WTC11 (cell line): ENCODE results near the gene C19orf67. TPM values are rescaled to one million over a fixed set of nuclear protein-coding genes. Genes with fewer than 3 reads are reported as not detected.
A peak's percentile ranks its signal among the peaks of the same experiment; 100 is the strongest.

ENCODE experiments used
- ATAC-seq: fragments of 200-7000 bp; cut with Tn5 transposase; 2 replicates; pipeline ENCODE4 v1.10.0; 2021; ENCODE audit warnings: mild to moderate bottlenecking, moderate library complexity
- CTCF ChIA-PET: fragments of 300-600 bp; sonication (Branson Sonifier 250); formaldehyde crosslinking; loops from one replicate; lab custom pipeline; 2021; ENCODE audit warnings: antibody characterized with exemption; lab: Charles Lee
- POLR2A ChIA-PET: fragments of 350-600 bp; sonication (Branson Sonifier 250); formaldehyde crosslinking; loops from one replicate; lab custom pipeline; 2021; ENCODE audit warnings: antibody characterized with exemption; lab: Charles Lee
- DNase-seq: peaks from one replicate; pipeline ENCODE4 v3.0.0; 2021; ENCODE audit warnings: low spot score
- H3K27ac Mint-ChIP-seq: 2 replicates; pipeline ENCODE4 v1.8.0; 2021; ENCODE audit warnings: mixed read lengths
- H3K27me3 Mint-ChIP-seq: 2 replicates; pipeline ENCODE4 v1.8.0; 2021; ENCODE audit warnings: low read depth, mild to moderate bottlenecking, moderate library complexity, mixed read lengths
- H3K36me3 Mint-ChIP-seq: 2 replicates; pipeline ENCODE4 v1.8.0; 2021; ENCODE audit warnings: mixed read lengths
- H3K4me1 Mint-ChIP-seq: 2 replicates; pipeline ENCODE4 v1.8.0; 2022; ENCODE audit warnings: mixed read lengths
- H3K4me3 Mint-ChIP-seq: 2 replicates; pipeline ENCODE4 v1.8.0; 2021; ENCODE audit warnings: mild to moderate bottlenecking, moderate library complexity, mixed read lengths
- H3K9me3 Mint-ChIP-seq: 2 replicates; pipeline ENCODE4 v1.8.0; 2021; ENCODE audit warnings: mixed read lengths
- FOXP1 ChIP-seq: sonication (generic); formaldehyde crosslinking; IDR thresholded peaks from 2 replicates; pipeline ENCODE4 v1.8.0; 2022; ENCODE audit warnings: missing genetic modification reagents, mild to moderate bottlenecking, moderate library complexity, borderline replicate concordance
- GTF2I ChIP-seq: fragments of 250-450 bp; sonication (Bioruptor Pico); conservative IDR thresholded peaks from 2 replicates; pipeline ENCODE4 v1.4.0; 2021; ENCODE audit warnings: mild to moderate bottlenecking
- JUN ChIP-seq: sonication (generic); formaldehyde crosslinking; IDR thresholded peaks from 2 replicates; pipeline ENCODE4 v1.8.0; 2023; ENCODE audit warnings: mild to moderate bottlenecking, missing genetic modification reagents
- NFATC4 ChIP-seq: fragments of 250-450 bp; sonication (Bioruptor Pico); IDR thresholded peaks from 2 replicates; pipeline ENCODE4 v1.9.0; 2021; ENCODE audit warnings: mild to moderate bottlenecking
- PRRX2 ChIP-seq: fragments of 250-450 bp; sonication (Bioruptor Pico); IDR thresholded peaks from 2 replicates; pipeline ENCODE4 v1.8.0; 2021; ENCODE audit warnings: mild to moderate bottlenecking
- RELA ChIP-seq: sonication (generic); formaldehyde crosslinking; IDR thresholded peaks from 2 replicates; pipeline ENCODE4 v1.8.1; 2022; ENCODE audit warnings: missing genetic modification reagents, mild to moderate bottlenecking, borderline replicate concordance
- ZNF232 ChIP-seq: sonication (generic); formaldehyde crosslinking; IDR thresholded peaks from 2 replicates; pipeline ENCODE4 v1.8.0; 2022; ENCODE audit warnings: mild to moderate bottlenecking, missing genetic modification reagents
- ZNF396 ChIP-seq: fragments of 250-450 bp; sonication (Bioruptor Pico); IDR thresholded peaks from 2 replicates; pipeline ENCODE4 v1.8.0; 2021; ENCODE audit warnings: mild to moderate bottlenecking, moderate library complexity, borderline replicate concordance
- ZNF423 ChIP-seq: fragments of 250-450 bp; sonication (Bioruptor Pico); IDR thresholded peaks from 2 replicates; pipeline ENCODE4 v2.1.2; 2022; ENCODE audit warnings: mild to moderate bottlenecking, moderate library complexity
- total RNA-seq: library from RNA; stranded (reverse); gene quantifications from 3 replicates; pipeline ENCODE4 v1.2.3, GENCODE V29; 2021
- TF ChIP-seq, protein P1 (sequence below): sonication (generic); formaldehyde crosslinking; IDR thresholded peaks from 2 replicates; pipeline ENCODE4 v1.8.1; 2023; ENCODE audit warnings: mild to moderate bottlenecking, moderate library complexity, missing genetic modification reagents
- TF ChIP-seq, protein P2 (sequence below): fragments of 200-600 bp; IDR thresholded peaks from 2 replicates; pipeline ENCODE4 v1.8.0; 2022; ENCODE audit warnings: antibody characterized with exemption
- TF ChIP-seq, protein P3 (sequence below): sonication (generic); formaldehyde crosslinking; IDR thresholded peaks from 2 replicates; pipeline ENCODE4 v1.8.1; 2023; ENCODE audit warnings: mild to moderate bottlenecking, missing genetic modification reagents, moderate library complexity
- TF ChIP-seq, protein P4 (sequence below): sonication (generic); formaldehyde crosslinking; IDR thresholded peaks from 2 replicates; pipeline ENCODE4 v1.8.1; 2022; ENCODE audit warnings: mild to moderate bottlenecking, moderate library complexity, missing genetic modification reagents
- TF ChIP-seq, protein P5 (sequence below): sonication (generic); formaldehyde crosslinking; IDR thresholded peaks from 2 replicates; pipeline ENCODE4 v1.8.0; 2022; ENCODE audit warnings: mild to moderate bottlenecking, missing genetic modification reagents
- TF ChIP-seq, protein P6 (sequence below): sonication (generic); formaldehyde crosslinking; IDR thresholded peaks from 2 replicates; pipeline ENCODE4 v1.8.1; 2022; ENCODE audit warnings: missing genetic modification reagents, borderline replicate concordance

The C19orf67 gene
- total RNA-seq, 1 experiment from 2014 or later = 0.35 TPM

DNA sequence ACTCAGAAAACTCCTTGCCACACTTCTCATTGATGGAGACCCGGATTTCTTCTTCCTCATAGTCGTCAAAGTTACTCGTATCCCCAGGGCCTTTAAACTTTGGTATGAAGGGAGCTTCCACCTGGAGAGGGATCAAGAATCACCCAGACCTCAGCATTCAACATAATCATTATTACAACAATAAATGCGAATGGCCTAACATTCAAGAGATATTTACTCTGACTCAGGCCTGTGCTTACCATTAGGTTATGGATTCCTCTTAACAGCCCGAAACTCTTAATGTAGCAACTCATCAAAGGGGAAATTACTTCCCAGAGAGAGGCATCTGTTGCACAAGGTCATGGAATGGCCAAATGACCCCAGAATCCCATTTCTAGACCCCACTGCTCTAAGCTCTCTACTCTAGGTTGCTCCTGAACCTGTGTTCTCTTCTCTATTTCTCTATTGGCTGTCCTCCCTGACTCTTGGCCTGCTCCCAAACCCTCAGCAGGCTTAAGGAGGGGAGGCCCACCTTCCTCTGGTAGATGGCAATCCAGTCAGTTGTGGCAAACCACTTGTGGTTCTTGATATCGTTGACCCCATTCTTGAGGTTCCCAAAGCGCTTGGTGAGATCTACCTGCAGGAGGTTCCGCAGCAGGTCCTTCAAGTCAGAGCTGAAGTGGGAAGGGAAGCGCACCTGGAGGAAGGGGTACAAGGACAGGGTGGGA lies 7.7 kb upstream of the C19orf67 start:
- CTCF ChIA-PET = interaction anchor here (1.7 kb wide), 1 partner anchor 43 kb away, joined by 6 read pairs; the partner anchor contains the start of gene ASF1B
- Mint-ChIP-seq H3K4me3 (peak overlapping the region; percentile 30), H3K9me3 (peaks cover 13% of the 10 kb centered on the region), H3K27ac (no peak overlapping the region), H3K4me1 (peaks cover 13% of the 10 kb centered on the region), H3K36me3 (peaks cover 21% of the 10 kb centered on the region), H3K27me3 (peaks cover 26% of the 10 kb centered on the region)
- DNase-seq = no peak
- no peak for ATAC-seq
- POLR2A ChIA-PET = interaction anchor here (0.5 kb wide), 1 partner anchor 227 kb away, joined by 3 read pairs; no protein-coding TSS in a partner anchor
- no peak for TF ChIP-seq FOXP1 (CRISPR knock-in tag)
- TF ChIP-seq, protein P1, sequence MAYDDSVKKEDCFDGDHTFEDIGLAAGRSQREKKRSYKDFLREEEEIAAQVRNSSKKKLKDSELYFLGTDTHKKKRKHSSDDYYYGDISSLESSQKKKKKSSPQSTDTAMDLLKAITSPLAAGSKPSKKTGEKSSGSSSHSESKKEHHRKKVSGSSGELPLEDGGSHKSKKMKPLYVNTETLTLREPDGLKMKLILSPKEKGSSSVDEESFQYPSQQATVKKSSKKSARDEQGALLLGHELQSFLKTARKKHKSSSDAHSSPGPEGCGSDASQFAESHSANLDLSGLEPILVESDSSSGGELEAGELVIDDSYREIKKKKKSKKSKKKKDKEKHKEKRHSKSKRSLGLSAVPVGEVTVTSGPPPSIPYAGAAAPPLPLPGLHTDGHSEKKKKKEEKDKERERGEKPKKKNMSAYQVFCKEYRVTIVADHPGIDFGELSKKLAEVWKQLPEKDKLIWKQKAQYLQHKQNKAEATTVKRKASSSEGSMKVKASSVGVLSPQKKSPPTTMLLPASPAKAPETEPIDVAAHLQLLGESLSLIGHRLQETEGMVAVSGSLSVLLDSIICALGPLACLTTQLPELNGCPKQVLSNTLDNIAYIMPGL (CRISPR knock-in tag) = no peak
- 0 out of 2 replicates have a peak, but pooled peaks have one; percentile 24 for TF ChIP-seq GTF2I (CRISPR knock-in tag)

DNA sequence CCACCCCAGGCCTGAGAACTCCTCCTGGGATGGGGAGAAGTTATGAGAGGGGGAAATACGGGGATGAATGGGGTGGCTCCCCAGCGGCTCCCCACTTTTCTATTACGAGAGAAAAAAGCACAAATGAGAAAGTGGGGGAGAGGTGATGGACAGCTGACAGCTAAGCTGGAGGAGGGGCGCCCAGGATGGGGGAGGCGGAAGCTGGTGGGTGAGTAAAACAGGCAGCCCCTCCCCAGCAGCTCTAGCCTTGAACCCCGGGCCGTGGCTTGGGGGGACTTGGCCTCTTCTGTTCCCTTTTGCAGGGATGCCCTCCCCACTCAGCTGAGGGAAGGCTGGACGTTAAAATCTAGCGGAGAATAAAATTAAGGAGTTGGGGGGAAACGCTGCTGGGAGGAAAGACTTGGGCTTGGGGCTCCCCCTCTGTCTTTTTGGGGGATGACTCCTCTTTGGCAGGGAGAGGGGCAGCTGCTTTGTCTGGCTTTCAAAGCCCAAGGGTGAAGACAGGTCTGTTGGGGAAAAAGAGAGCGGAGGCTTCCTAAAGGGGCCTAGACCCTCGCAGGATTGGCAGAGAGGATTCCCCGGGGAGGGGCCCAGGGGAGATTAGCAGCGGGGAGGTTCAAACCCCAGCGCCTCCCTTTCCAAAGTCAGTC lies 6.4 kb upstream of the C19orf67 start:
- H3K4me1 Mint-ChIP-seq = peaks cover 13% of the 10 kb centered on the region
- ATAC-seq (peak; percentile 9; the same call in 1 of the 2 replicates), DNase-seq (peak; percentile 44)
- ChIA-PET CTCF (interaction anchor here (0.6 to 1.7 kb wide), 13 partner anchors 11 to 323 kb away, joined by 3 to 12 read pairs (median 4); partner anchors contain the start of genes ASF1B, IL27RA and MISP3), POLR2A (interaction anchor here (1.1 kb wide), 1 partner anchor 45 kb away, joined by 3 read pairs; no protein-coding TSS in a partner anchor)
- no peak overlapping the region for H3K27ac Mint-ChIP-seq
- peaks cover 26% of the 10 kb centered on the region for H3K27me3 Mint-ChIP-seq
- TF ChIP-seq ZNF232 = no peak
- TF ChIP-seq, protein P2, sequence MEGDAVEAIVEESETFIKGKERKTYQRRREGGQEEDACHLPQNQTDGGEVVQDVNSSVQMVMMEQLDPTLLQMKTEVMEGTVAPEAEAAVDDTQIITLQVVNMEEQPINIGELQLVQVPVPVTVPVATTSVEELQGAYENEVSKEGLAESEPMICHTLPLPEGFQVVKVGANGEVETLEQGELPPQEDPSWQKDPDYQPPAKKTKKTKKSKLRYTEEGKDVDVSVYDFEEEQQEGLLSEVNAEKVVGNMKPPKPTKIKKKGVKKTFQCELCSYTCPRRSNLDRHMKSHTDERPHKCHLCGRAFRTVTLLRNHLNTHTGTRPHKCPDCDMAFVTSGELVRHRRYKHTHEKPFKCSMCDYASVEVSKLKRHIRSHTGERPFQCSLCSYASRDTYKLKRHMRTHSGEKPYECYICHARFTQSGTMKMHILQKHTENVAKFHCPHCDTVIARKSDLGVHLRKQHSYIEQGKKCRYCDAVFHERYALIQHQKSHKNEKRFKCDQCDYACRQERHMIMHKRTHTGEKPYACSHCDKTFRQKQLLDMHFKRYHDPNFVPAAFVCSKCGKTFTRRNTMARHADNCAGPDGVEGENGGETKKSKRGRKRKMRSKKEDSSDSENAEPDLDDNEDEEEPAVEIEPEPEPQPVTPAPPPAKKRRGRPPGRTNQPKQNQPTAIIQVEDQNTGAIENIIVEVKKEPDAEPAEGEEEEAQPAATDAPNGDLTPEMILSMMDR = 0 out of 2 replicates have a peak, but pooled peaks have one; percentile 25
- H3K36me3 Mint-ChIP-seq = peaks cover 27% of the 10 kb centered on the region
- peaks cover 13% of the 10 kb centered on the region for H3K9me3 Mint-ChIP-seq
- peak overlapping the region; percentile 95 for H3K4me3 Mint-ChIP-seq

DNA sequence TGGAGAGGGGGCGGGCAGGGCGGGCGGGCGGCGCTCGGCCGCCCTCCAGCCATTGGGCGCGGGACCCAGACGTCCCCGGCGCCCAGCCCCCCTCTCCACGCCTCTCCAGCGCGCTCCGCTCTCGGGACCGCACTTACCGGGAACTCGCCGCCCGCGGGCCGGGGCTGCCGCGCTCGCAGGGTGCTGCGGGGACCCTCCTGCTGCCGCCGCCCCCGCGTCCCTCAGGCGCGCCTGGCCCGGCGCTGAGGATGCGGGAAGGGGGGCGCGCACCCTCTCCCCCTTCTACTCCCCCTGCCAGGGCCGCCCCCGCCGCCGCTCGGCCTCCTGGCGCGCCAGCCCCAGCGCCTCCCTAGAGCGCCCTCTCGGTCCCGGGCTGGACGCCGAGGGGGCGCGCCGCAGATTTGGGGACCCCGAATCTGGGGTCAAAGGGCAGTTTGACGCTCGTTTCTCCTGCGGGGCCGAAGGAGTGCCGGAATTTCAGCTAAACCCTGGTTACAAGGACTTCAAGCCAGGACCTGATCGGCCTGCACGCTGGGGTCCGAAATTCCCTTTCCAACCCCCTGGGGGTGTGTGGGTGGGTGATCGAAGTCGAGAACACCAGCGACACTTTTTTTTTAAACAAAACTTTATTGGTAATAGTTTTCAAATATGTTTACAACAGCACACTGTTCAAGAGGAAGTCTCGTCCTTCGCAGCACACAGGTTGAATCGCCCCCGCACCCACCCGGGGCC lies 5.7 kb upstream of the C19orf67 start:
- CTCF ChIA-PET = interaction anchor here (0.6 to 1.7 kb wide), 12 partner anchors 12 to 323 kb away, joined by 3 to 12 read pairs (median 4); partner anchors contain the start of genes ASF1B, IL27RA and MISP3
- peak; percentile 35 for DNase-seq
- Mint-ChIP-seq H3K4me1 (peaks cover 13% of the 10 kb centered on the region), H3K4me3 (peak overlapping the region; percentile 95), H3K9me3 (peaks cover 13% of the 10 kb centered on the region), H3K27me3 (peaks cover 30% of the 10 kb centered on the region), H3K36me3 (peaks cover 30% of the 10 kb centered on the region), H3K27ac (peak overlapping the region; percentile 94; the same call in 1 of the 2 replicates)
- POLR2A ChIA-PET = interaction anchor here (0.6 to 1.1 kb wide), 2 partner anchors 13 to 46 kb away, joined by 3 read pairs; no protein-coding TSS in a partner anchor
- peak; percentile 40 for ATAC-seq
- TF ChIP-seq, protein P2 = no peak
- peak; percentile 68 for TF ChIP-seq ZNF423
- TF ChIP-seq PRRX2 (CRISPR knock-in tag) = no peak
- no peak for TF ChIP-seq ZNF396
- TF ChIP-seq, protein P3, sequence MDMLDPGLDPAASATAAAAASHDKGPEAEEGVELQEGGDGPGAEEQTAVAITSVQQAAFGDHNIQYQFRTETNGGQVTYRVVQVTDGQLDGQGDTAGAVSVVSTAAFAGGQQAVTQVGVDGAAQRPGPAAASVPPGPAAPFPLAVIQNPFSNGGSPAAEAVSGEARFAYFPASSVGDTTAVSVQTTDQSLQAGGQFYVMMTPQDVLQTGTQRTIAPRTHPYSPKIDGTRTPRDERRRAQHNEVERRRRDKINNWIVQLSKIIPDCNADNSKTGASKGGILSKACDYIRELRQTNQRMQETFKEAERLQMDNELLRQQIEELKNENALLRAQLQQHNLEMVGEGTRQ (CRISPR knock-in tag) = no peak
- TF ChIP-seq, protein P4, sequence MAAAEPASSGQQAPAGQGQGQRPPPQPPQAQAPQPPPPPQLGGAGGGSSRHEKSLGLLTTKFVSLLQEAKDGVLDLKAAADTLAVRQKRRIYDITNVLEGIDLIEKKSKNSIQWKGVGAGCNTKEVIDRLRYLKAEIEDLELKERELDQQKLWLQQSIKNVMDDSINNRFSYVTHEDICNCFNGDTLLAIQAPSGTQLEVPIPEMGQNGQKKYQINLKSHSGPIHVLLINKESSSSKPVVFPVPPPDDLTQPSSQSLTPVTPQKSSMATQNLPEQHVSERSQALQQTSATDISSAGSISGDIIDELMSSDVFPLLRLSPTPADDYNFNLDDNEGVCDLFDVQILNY (CRISPR knock-in tag) = peak; percentile 72; the same call in 1 of the 2 replicates
- TF ChIP-seq, protein P5, sequence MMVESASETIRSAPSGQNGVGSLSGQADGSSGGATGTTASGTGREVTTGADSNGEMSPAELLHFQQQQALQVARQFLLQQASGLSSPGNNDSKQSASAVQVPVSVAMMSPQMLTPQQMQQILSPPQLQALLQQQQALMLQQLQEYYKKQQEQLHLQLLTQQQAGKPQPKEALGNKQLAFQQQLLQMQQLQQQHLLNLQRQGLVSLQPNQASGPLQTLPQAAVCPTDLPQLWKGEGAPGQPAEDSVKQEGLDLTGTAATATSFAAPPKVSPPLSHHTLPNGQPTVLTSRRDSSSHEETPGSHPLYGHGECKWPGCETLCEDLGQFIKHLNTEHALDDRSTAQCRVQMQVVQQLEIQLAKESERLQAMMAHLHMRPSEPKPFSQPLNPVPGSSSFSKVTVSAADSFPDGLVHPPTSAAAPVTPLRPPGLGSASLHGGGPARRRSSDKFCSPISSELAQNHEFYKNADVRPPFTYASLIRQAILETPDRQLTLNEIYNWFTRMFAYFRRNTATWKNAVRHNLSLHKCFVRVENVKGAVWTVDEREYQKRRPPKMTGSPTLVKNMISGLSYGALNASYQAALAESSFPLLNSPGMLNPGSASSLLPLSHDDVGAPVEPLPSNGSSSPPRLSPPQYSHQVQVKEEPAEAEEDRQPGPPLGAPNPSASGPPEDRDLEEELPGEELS (CRISPR knock-in tag) = 0 out of 2 replicates have a peak, but pooled peaks have one; percentile 43
- TF ChIP-seq JUN = 0 out of 2 replicates have a peak, but pooled peaks have one; percentile 33
- TF ChIP-seq NFATC4 = no peak
- no peak for TF ChIP-seq RELA (CRISPR knock-in tag)
- TF ChIP-seq, protein P6, sequence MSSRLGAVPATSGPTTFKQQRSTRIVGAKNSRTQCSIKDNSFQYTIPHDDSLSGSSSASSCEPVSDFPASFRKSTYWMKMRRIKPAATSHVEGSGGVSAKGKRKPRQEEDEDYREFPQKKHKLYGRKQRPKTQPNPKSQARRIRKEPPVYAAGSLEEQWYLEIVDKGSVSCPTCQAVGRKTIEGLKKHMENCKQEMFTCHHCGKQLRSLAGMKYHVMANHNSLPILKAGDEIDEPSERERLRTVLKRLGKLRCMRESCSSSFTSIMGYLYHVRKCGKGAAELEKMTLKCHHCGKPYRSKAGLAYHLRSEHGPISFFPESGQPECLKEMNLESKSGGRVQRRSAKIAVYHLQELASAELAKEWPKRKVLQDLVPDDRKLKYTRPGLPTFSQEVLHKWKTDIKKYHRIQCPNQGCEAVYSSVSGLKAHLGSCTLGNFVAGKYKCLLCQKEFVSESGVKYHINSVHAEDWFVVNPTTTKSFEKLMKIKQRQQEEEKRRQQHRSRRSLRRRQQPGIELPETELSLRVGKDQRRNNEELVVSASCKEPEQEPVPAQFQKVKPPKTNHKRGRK (CRISPR knock-in tag) = no peak
